Kidney epithelial cell (primary cell): ENCODE data around the gene PRAME. TPM values are rescaled to one million over a fixed set of nuclear protein-coding genes. Genes with fewer than 3 reads are reported as not detected.

Experiments used
- DNase-seq: peaks from one replicate; pipeline ENCODE4 v3.0.0-alpha.2; 2010; ENCODE audit warnings: low read depth
- H3K27me3 ChIP-seq: 2 replicates; pipeline ENCODE4 v1.6.0; 2011; ENCODE audit warnings: low read length; ENCODE audit not compliant: control insufficient read depth, insufficient read depth
- H3K36me3 ChIP-seq: 2 replicates; pipeline ENCODE4 v1.5.1; 2011; ENCODE audit warnings: low read length; ENCODE audit not compliant: control insufficient read depth, insufficient read depth
- H3K4me3 ChIP-seq: 2 replicates; pipeline ENCODE4 v1.5.1; 2011; ENCODE audit warnings: low read depth, mild to moderate bottlenecking, control low read depth, low read length
- total RNA-seq: library from RNA; depleted of rRNA; stranded (reverse); fragments of >200 nt; gene quantifications from 2 replicates; pipeline ENCODE4 v1.2.3, GENCODE V29; 2015
- TF ChIP-seq, protein P1 (sequence below): IDR thresholded peaks from 2 replicates; pipeline ENCODE4 v1.5.1; 2011; ENCODE audit warnings: mild to moderate bottlenecking, moderate library complexity, low read length, control low read depth, inconsistent platforms; ENCODE audit not compliant: insufficient read depth, poor library complexity, severe bottlenecking

PRAME gene
- total RNA-seq, 1 donor from 2014 or later: 3.8 TPM

DNA sequence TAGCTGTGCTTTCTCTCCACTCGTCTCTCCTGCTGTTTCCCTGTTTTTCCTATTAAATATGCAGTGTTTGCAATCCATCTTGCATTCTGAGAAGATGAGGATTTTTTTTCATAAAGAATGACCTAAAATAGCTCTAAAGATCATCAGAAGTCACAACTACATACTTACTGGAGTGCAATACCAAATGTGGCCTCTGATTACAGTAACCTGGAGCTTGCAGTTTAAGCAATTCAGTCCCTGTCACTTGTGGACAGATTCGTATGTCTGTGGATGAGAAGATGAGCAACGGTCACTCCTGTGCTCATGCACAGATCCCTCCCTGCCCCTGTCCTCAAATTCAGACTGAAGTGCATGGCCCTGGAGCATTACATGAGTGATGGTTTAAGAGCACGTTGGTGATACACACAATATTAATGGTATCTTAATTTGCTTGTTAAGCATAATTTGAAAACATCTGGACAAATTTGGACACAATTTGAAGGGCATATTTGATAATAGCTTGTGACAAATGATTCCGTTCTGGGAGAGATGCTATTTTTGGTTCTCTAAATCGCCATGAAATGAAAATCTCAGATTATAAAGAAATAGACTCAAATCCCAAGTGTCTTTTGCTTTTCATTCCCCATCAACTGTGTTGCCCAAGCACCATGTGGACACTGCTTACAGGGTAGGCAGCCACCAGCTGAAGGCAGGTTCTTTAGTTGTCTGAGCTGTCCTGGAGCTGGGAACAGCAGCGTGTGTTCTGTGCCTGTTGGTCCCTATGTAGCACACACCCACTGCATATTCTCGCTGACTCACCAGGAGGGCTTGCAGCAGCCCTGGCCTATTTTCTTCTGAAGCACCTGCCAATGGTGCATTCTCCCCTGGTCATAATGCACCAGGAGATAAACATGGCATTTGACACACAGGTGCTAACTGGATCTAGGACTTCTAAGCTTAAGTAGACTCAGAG is 32.6 kb upstream of the PRAME start:
- no peak for DNase-seq
- Histone ChIP-seq H3K36me3 (no peaks in the 10 kb centered on the region), H3K27me3 (peaks cover 2% of the 10 kb centered on the region), H3K4me3 (no peak overlapping the region)
- TF ChIP-seq, protein P1, sequence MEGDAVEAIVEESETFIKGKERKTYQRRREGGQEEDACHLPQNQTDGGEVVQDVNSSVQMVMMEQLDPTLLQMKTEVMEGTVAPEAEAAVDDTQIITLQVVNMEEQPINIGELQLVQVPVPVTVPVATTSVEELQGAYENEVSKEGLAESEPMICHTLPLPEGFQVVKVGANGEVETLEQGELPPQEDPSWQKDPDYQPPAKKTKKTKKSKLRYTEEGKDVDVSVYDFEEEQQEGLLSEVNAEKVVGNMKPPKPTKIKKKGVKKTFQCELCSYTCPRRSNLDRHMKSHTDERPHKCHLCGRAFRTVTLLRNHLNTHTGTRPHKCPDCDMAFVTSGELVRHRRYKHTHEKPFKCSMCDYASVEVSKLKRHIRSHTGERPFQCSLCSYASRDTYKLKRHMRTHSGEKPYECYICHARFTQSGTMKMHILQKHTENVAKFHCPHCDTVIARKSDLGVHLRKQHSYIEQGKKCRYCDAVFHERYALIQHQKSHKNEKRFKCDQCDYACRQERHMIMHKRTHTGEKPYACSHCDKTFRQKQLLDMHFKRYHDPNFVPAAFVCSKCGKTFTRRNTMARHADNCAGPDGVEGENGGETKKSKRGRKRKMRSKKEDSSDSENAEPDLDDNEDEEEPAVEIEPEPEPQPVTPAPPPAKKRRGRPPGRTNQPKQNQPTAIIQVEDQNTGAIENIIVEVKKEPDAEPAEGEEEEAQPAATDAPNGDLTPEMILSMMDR: no peak

DNA sequence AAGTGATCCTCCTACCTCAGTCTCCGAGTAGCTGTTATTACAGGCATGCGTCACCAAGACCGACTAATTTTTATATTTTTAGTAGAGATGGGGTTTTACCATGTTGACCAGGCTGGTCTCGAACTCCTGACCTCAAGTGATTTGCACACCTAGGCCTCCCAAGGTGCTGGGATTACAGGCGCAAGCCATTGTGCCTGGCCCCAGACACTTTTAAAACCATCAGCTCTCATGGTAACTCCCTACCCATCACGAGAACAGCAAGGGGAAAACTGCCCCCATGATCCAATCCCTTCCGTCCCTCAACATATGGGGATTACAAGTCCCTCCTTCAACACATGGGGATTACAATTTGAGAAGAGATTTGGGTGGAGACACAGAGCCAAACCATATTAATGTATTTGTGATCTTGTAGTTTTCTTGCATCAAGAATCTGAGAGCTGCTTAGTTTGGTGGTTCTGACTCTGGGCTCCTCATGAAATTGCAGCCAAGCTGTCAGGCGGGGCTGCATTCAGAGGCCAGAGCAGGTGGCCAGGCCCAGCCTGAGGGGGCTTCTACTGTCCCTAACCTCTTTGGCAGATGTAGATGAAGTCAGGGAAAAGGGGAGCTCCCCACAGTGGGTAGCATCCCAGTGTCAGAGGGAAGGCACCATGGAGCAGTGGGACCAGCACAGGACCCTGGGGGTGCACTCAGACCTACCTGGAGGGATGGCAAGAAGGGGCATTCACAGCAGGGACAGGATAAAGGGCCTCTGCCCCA is 31.2 kb upstream of the PRAME start:
- no peaks in the 10 kb centered on the region for H3K36me3 ChIP-seq
- TF ChIP-seq, protein P1: no peak
- H3K4me3 ChIP-seq: no peak overlapping the region
- peaks cover 2% of the 10 kb centered on the region for H3K27me3 ChIP-seq
- DNase-seq: no peak

DNA sequence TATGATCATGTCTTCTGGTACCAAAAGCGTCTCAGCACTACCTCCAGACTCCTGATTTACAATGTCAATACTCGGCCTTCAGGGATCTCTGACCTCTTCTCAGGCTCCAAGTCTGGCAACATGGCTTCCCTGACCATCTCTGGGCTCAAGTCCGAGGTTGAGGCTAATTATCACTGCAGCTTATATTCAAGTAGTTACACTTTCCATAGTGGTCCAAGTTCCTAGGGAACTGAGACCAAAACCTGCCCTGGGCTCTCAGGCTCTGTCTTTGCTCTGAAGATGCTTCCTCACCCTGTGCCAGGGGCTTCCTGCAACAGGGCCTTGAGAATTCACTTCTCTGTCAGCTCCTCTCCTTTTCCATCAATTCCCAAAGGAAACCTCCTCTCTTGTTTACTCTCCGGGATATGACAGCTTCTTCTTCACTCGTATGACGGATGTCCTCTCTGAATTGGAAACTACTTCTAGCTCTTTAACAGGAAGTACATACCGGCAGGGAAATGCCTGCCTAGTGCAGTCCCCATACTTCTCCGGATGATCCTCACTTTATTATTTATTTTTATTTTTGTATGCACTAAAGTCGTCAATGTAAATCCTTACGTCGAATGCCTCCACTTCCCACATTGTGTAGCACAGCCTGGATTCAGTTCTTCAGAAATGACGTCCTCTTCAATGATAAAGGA is 29.6 kb upstream of the PRAME start:
- H3K27me3 ChIP-seq: peaks cover 2% of the 10 kb centered on the region
- DNase-seq: no peak
- TF ChIP-seq, protein P1: no peak
- no peaks in the 10 kb centered on the region for H3K36me3 ChIP-seq
- no peak overlapping the region for H3K4me3 ChIP-seq

DNA sequence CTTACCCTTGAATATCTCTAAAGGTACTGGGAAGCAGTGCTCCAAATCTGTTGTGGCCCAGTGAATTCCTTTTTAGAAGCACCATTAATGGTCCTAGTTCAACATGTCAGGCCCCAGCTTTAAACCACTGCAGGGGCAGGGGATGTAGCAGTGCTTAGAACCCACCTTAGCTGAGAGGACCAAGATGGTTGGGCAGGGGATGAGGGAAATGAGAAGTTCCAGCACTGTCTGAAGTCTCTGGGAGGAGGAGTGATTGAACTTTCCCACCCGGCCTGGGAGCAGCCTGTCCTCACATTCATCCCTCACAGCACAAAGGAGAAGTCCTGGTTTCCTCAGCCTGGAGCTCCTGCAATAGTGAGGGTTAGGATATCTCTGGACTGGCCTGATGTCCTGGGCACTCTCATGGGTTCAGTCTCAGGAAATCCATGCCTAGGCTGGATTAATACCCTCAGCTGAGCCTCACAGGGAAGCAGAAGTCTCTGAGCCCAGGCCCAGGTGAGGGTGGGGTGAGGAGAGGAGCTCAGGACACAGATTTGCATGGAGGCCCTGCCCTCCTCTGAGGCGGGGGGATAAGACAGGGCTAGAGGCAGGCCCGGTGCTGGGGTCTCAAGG is 28.6 kb upstream of the PRAME start:
- TF ChIP-seq, protein P1: no peak
- H3K27me3 ChIP-seq: peaks cover 2% of the 10 kb centered on the region
- H3K4me3 ChIP-seq: no peak overlapping the region
- no peak for DNase-seq
- no peaks in the 10 kb centered on the region for H3K36me3 ChIP-seq

DNA sequence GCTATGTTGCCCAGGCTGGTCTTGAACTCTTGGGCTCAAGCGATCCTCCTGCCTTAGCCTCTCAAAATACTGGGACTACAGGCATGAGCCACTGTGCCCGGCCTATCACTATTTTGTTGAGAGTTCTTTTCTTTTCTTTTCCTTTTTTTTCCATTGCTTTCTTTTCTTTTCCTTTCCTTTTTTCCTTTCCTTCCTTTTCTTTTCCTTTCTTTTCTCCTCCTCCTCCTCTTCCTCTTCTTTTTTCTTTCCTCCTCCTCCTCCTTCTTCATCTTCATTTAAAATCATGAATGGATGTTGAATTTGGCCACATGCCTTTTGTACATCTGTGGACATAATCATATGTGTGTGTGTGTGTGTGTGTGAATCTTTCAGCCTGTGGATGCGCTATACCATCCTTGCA is 25.7 kb upstream of the PRAME start:
- Histone ChIP-seq H3K36me3 (no peaks in the 10 kb centered on the region), H3K4me3 (no peak overlapping the region), H3K27me3 (no peaks in the 10 kb centered on the region)
- TF ChIP-seq, protein P1: no peak
- DNase-seq: no peak
